ENCODE results near the gene TMOD1. TPM values are rescaled to one million over a fixed set of nuclear protein-coding genes. Genes with fewer than 3 reads are reported as not detected.

TMOD1 gene
- total and polyA plus RNA-seq, 2 of the 8 experiments (the other 6 are each of a cell fraction or from before 2014, with no cell fraction given), result 0.17 to 0.88 TPM

GRCh38 chr9:97617939-97618416 lies 116.5 kb downstream of the TMOD1 start:
- H3K79me1 ChIP-seq (ENCODE audit: low read depth, low read length), result 0 out of 2 replicates have a peak, but pooled peaks cover 2% of the 10 kb centered on the region
- H2AK5ac ChIP-seq (ENCODE audit: low read depth, low read length), result no peak overlapping the region
- H2BK120ac ChIP-seq (replicated peaks; ENCODE audit: low read depth, low read length), result no peak overlapping the region
- H2BK20ac ChIP-seq (ENCODE audit: low read length), result no peak overlapping the region
- H2BK15ac ChIP-seq (ENCODE audit: low read length), result no peak overlapping the region
- no peak overlapping the region for H2BK12ac ChIP-seq (ENCODE audit: low read depth, low read length)
- H2BK5ac ChIP-seq (ENCODE audit: low read depth, low read length), result no peak overlapping the region
- H3K9me3 ChIP-seq (ENCODE audit: insufficient read depth in 2 of 2, low read depth in 1 of 2, low read length in 1 of 2), result peaks cover 12 to 13% of the 10 kb centered on the region in 2 experiments
- H3K14ac ChIP-seq (ENCODE audit: insufficient read length), result no peak overlapping the region
- H3K27me3 ChIP-seq (replicated peaks in 1 of 4; ENCODE audit: control insufficient read depth in 3 of 4, extremely low read depth in 1 of 4, insufficient read depth in 3 of 4, low read length in 3 of 4), result no peaks in the 10 kb centered on the region
- no peaks in the 10 kb centered on the region for H3K4me1 ChIP-seq (replicated peaks in 1 of 4; ENCODE audit: control insufficient read depth in 3 of 4, insufficient read depth in 4 of 4, low read length in 3 of 4)
- H4K5ac ChIP-seq (ENCODE audit: insufficient read length, low read depth, low read length), result no peak overlapping the region
- H3K4me2 ChIP-seq (ENCODE audit: insufficient read depth in 1 of 2, low read depth in 2 of 2, low read length in 2 of 2), result no peak overlapping the region
- H3K36me3 ChIP-seq (ENCODE audit: control insufficient read depth in 2 of 4, insufficient read depth in 4 of 4, low read length in 3 of 4), result peaks cover 3 to 39% (median 13%) of the 10 kb centered on the region in 4 experiments; a peak in 6 of 8 replicates
- no peak overlapping the region for H3K9ac ChIP-seq (replicated peaks in 1 of 4; ENCODE audit: extremely low read depth in 1 of 4, low read depth in 3 of 4, low read length in 3 of 4)
- H3K4me3 ChIP-seq (ENCODE audit: extremely low read depth in 1 of 4, insufficient read depth in 2 of 4, low read depth in 3 of 4, low read length in 4 of 4), result no peak overlapping the region
- H3K23me2 ChIP-seq (ENCODE audit: low read depth, low read length), result no peaks in the 10 kb centered on the region
- no peak overlapping the region for H3K23ac ChIP-seq (ENCODE audit: insufficient read length)
- H4K8ac ChIP-seq (ENCODE audit: extremely low read depth, insufficient read depth, low read length), result no peak overlapping the region
- ChIA-PET CTCF (ENCODE audit: partially characterized antibody) (interaction anchor here (8.1 kb wide), 1 partner anchor 148 kb away, joined by 205 read pairs; no protein-coding TSS in a partner anchor), POLR2A (ENCODE audit: partially characterized antibody) (interaction anchor here (1.0 to 2.5 kb wide), 2 partner anchors 10 to 15 kb away, joined by 3 to 8 read pairs; partner anchors contain the start of genes NCBP1 and TSTD2)
- no peak overlapping the region for H4K91ac ChIP-seq (replicated peaks; ENCODE audit: insufficient read length, low read length)
- no peak overlapping the region for H3K27ac ChIP-seq (ENCODE audit: low read depth, low read length)
- no peak overlapping the region for H2AFZ ChIP-seq (ENCODE audit: low read length)
- peaks cover 0 to 4% of the 10 kb centered on the region in 2 experiments for H4K20me1 ChIP-seq (replicated peaks in 1 of 2; ENCODE audit: control insufficient read depth in 1 of 2, insufficient read depth in 2 of 2, low read length in 2 of 2)
- WGBS, 2 experiments (ENCODE audit: extremely low coverage in 1 of 2, insufficient coverage in 1 of 2, insufficient read length in 1 of 2, insufficient replicate concordance in 2 of 2, low coverage in 1 of 2, low lambda C conversion rate in 2 of 2, missing lambda C conversion rate in 1 of 2), result 94% methylated on average over 1 of the region's 1 CpG; no CpG with 5 or more reads in 1 of the 2 experiments
- FAIRE-seq (no peak), DNase-seq (ENCODE audit: low read depth in 1 of 2, low spot score in 2 of 2) (no peak)
- H3K4ac ChIP-seq (replicated peaks; ENCODE audit: insufficient read length, low read depth, low read length), result no peak overlapping the region
- H3K56ac ChIP-seq (replicated peaks; ENCODE audit: insufficient read length, low read depth, low read length), result no peak overlapping the region
- no peak overlapping the region for H3K18ac ChIP-seq (ENCODE audit: extremely low read depth, low read length)
- H3K79me2 ChIP-seq (ENCODE audit: control insufficient read depth in 1 of 2, insufficient read depth in 2 of 2, low read length in 2 of 2), result no peaks in the 10 kb centered on the region
- TF ChIP-seq RAD21 (IDR thresholded peaks at IDR 0.05 in 1 of 2, conservative IDR thresholded peaks at IDR 0.05 in 1 of 2; ENCODE audit: low read depth in 2 of 2, low read length in 2 of 2) (no peak), TAF7 (optimal IDR thresholded peaks at IDR 0.05; ENCODE audit: borderline replicate concordance, low read depth, low read length) (no peak), SAP30 (IDR thresholded peaks at IDR 0.05; ENCODE audit: insufficient read depth, insufficient replicate concordance, low read length) (no peak), BCL11A (IDR thresholded peaks at IDR 0.05; ENCODE audit: low read depth in 2 of 2, low read length in 2 of 2) (no peak), SP1 (IDR thresholded peaks at IDR 0.05; ENCODE audit: low read depth, low read length) (no peak), CBX8 (IDR thresholded peaks at IDR 0.05; ENCODE audit: borderline replicate concordance, low read depth, low read length) (no peak), POLR2A (IDR thresholded peaks at IDR 0.05; ENCODE audit: control extremely low read depth in 1 of 2, low read depth in 2 of 2, low read length in 2 of 2) (no peak), GABPA (IDR thresholded peaks at IDR 0.05; ENCODE audit: borderline replicate concordance, insufficient read depth, low read length) (no peak), CTCF (IDR thresholded peaks at IDR 0.05; ENCODE audit: control extremely low read depth in 1 of 3, insufficient read depth in 1 of 3, low read depth in 1 of 3, low read length in 3 of 3) (no peak), CEBPB (IDR thresholded peaks at IDR 0.05; ENCODE audit: low read depth, low read length) (no peak), EZH2 (IDR thresholded peaks at IDR 0.05; ENCODE audit: low read depth, low read length, severe bottlenecking) (no peak)

Data from H1 (cell line).